ENCODE measurements around the gene PDE5A.
"Not testable (repeated sequence)": the region's sequence is repeated elsewhere in the genome, so short reads cannot be mapped to it uniquely, and the experiment has no call there.

PDE5A gene

GRCh38 chr4:119628281-119629141, at the start of gene PDE5A:
Gene PDE5A, minus strand, starts transcription at chr4:119628804. Its CDS starts 133 bp downstream, at chr4:119628671.
- ATAC-seq, result peak; percentile 85 to 87

DNA sequence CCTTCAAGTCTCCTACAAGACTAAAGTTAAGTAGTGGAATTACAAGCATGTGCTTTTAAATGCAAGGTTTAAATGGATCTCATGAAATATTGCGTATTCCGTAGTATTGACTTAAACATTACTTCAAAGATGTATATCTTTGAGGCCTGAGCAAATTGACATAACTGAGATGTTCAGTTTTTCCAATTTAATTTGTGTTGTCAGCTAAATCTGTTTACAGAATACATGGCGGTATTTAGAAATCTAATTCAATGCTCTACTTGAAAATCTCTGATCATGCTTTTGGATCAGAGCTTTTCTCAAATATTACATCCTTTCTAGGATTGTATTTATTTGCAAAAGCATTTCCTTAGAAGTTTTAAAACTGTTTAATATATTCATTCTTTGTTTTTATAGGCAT, 47.5 kb upstream of the PDE5A start:
- ATAC-seq, result no peak

DNA sequence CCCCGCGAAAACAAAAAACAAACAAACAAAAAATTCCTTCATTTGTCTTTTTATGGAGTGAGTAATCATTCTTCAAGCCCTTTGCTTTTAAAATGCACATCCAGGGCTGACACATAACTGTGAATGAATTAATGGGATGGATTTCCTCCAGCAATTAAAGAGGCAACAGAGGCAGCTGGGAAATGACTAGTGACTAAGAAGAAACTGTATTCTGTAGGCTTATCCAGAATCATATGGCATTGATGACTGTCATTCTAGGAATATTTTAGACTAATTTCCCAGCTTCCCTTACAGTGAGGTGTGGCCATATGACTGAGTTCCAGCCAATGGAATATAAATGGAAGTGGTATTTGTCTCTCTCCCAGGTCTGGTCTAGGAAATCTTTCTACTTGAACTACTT, 46.8 kb upstream of the PDE5A start:
- ATAC-seq, result no peak

- ATAC-seq, result no peak
Measured at GRCh38 chr4:119672938-119673337, 44.3 kb upstream of the PDE5A start.

DNA sequence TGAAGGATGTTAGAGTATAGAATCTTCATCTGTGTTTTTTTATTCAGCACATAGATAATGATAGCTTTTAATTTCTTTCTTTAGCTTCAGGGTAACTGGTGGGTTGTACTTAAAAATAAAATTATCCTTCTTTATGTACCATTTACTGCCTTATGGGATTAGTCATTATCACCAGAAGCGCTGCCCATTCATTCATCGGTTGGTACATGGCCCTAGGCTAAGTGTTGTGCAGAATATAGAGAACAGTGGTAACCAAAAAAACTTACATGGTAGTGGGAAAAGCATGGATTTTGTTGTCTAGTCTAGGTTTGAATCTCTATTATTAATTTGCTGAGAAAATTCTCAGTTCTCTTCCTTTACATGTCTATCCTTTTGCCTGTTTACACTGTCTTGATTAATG, 43.5 kb upstream of the PDE5A start:
- ATAC-seq, result no peak

DNA sequence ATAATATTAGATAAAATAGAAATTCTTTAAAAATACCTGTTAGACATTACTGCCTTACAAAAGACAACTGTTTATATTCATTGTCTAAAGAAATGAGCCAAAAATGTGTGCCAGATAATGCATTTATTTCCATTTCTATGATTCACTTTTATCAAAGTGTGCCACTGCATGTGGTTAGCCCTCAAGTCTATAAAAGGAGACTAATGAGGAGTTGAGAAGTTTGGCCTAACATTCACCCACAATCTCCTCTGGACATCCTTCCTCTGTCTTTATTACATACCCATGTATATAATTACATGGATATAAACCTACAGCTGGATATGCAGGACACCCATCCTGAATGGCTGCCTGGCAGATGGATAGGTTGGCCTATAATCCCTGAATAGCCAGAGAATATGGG, 42.6 kb upstream of the PDE5A start:
- no peak for ATAC-seq

DNA sequence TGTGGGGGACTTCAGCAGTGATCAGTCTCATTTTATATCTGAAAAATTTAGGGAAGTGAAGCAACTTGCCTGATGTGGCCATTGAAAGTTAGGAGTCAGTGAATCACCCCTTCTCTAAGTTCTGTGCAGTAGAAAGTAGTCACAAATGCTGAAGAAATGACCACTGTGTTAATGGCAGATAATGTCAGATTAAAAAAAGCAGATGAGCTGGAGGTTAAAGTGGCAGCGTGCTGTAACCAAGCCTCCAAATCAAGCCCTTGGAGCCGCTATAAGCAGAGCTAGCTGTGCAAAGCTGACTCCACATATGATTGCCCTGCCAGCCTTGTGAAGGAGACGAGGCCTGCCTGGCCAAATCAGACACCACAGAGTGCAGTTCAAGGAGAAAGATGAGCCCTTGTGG, 39.2 kb upstream of the PDE5A start:
- no peak for ATAC-seq

- no peak for ATAC-seq
Measured at GRCh38 chr4:119666653-119667091, 38.1 kb upstream of the PDE5A start.

- ATAC-seq, result no peak
Measured at GRCh38 chr4:119665752-119666151, 37.1 kb upstream of the PDE5A start.

DNA sequence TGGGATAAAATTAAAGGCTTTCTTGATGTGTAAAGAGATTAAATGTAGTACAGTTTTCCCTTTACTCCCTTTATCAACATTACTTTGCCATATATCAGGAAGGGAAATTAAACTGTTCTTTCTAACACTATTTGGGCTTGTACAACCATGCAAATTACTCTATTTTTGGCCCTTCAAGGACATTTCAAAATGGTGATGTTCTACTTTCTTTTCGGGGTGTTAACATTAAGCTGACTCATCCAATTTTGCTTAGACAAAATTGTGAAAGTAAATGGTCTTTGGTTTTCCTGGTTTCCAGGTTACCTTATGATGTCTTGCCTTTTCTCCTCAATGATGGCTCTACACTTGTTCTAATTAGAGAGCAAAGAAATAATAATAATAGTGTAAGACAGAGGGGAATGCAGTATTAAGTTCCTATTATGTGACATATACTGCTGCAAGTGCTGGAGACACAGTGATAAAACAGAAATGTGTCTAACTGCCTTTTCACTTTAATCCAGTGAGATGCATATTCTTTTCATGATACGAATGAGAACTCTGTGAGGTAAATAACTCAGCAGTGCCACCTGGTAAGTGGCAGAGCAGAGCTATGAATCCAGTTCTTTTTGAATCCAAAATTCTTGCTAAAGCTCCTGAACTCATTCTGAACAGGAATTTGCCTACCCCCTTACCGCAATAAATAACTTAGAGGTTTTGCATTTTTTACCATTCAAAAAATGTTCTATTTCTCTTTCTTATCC, 35.7 kb upstream of the PDE5A start:
- ATAC-seq, result no peak

- ATAC-seq, result no peak
Measured at GRCh38 chr4:119663160-119663788, 34.7 kb upstream of the PDE5A start.

GRCh38 chr4:119662612-119663011, 34.0 kb upstream of the PDE5A start:
- ATAC-seq, result not testable (repeated sequence)

GRCh38 chr4:119661231-119661630, 32.6 kb upstream of the PDE5A start:
- no peak for ATAC-seq

- no peak for ATAC-seq
Measured at GRCh38 chr4:119659576-119659975, 31.0 kb upstream of the PDE5A start.

DNA sequence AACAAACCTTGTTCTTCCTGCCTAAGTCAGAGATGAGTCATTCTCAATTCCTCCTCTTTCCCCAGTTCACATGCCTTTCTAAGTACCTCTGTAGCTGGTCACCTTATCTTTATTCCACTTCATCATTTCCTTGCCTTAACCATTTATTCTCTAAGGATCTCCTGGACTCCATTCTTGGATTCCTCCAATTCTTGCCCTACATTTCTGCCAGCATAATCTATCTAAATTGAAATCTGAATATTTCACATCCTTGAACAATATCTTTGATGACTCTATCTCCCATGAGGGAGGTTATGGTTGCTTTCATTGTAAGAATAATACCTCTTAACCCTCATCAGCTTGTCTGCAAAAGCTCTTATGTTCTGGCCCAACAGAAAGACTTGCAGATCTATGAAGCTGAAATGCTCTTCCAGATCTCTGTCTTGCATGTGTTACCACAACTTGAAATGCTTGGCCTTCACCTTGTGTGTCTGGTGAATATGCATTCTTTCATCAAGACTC, 28.6 kb upstream of the PDE5A start:
- ATAC-seq, result no peak

DNA sequence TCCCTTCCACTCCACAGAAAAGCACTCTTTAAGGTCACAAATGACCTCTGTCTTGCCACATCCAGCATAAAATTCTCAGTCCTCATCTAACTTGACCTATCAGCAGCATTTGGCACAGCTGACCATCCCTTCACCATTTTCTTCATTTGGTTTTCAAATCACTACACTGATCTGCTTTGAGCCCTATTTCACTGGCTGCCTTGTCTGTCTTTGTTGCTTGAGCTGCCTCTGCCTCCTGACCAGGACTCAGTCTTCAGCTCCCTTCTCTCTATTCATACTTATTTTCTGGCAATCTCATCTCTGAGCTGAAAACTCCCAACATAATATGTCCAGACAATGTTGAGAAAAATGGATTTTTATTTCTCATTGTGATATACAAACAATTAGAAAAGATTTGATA, 27.7 kb upstream of the PDE5A start:
- ATAC-seq, result no peak

GRCh38 chr4:119655111-119655837, 26.7 kb upstream of the PDE5A start:
- ATAC-seq, result no peak

- ATAC-seq, result no peak
Measured at GRCh38 chr4:119653990-119654389, 25.4 kb upstream of the PDE5A start.

DNA sequence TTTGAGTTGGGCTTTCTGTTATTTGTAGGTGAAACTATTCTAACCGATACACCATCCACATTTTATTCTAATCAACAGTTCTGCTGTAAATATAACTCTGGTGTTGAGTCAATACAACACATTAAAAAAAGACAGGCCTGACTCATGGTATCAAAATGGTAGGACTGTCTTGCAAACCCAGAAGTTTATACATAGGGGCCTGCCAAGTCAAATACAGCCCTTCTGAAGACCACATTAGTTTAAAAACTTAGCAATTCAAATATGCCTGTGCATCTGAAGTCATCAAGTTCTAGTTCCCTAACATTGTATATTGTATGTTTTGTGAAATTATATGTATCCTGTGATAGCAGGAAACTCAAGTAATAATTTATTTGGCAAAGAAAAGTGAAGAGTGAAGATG, 24.4 kb upstream of the PDE5A start:
- ATAC-seq, result no peak

DNA sequence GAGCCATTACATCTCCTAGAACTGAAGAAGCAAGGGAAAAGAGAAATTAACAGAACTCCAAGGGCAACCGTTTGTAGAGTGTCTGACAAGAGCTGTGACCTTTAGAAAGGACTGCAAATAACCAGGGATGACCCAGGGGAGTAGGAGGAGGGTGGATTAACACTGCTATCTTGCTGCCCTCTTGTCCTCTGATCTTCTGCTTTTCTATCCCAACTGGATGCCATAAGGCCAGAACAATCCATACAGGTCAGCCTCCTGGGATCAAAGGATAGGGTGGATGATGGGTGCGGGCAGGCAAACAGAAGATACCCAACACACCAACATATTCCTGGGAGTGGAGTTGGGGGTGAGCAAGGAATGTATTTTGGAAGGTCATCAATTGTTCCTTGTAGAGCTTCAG, 19.8 kb upstream of the PDE5A start:
- ATAC-seq, result no peak

GRCh38 chr4:119647558-119647957, 19.0 kb upstream of the PDE5A start:
- ATAC-seq, result no peak

DNA sequence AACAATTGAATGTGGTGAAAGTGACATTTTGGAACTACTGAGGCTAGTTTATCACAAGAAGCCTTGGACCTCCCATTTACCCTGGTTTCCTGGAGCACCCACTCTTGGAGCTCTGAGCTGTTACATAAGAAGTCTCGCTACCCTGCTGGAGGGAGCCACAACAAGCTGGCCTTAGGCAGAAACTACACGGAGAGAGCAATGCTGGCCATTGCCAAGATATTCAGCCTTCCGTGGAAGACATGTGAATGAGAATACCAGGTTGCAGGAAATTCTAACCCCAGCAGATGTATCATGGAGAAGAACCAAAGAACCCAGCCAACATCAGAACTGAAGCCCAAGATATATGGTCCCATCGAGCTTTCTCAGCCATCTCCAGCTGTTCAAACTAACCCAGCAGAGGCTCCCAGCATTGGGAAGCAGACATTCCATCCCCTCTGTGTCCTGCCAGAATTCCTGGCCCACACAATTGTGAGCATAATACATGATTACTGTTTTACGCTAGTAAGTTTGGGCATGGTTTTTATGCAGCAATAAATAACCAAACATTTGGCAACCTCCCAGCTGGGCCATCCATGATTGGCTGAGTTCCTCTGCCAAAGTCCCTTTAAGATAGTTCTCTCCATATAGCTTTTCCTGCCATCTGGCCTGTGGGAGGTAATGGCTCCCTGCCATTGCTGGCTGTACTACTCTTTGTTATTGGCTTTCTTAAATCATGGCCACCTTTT, 17.9 kb upstream of the PDE5A start:
- ATAC-seq, result no peak
